Esophagus muscularis mucosa (tissue), 4 donors: ENCODE measurements around the gene MYO1D.

ENCODE experiments used
- CTCF ChIP-seq, 3 experiments: fragments of 200-600 bp in 2 of 3; fragments of 450-650 bp in 1 of 3; sonication (generic) in 2 of 3; IDR thresholded peaks; one replicate each; pipeline ENCODE4 v1.5.1; 2017 to 2019; ENCODE audit warnings: antibody characterized with exemption in 3 of 3, mild to moderate bottlenecking in 2 of 3, moderate library complexity in 1 of 3
- EP300 ChIP-seq: sonication (generic); formaldehyde crosslinking; IDR thresholded peaks from one replicate; pipeline ENCODE4 v1.6.1; 2017; ENCODE audit warnings: antibody characterized with exemption
- POLR2A ChIP-seq: fragments of 450-650 bp; IDR thresholded peaks from one replicate; pipeline ENCODE4 v1.6.1; 2017; ENCODE audit warnings: antibody characterized with exemption, moderate library complexity, mild to moderate bottlenecking, low read depth

GRCh38 chr17:32912218-32912897, 35.4 kb upstream of the MYO1D start:
- TF ChIP-seq CTCF (IDR thresholded peaks at IDR 0.05), result no peak
- TF ChIP-seq EP300, result no peak
- no peak for TF ChIP-seq POLR2A
